Kidney (tissue), 14 donors: ENCODE data around the gene ARHGEF28. TPM values are rescaled to one million over a fixed set of nuclear protein-coding genes. Genes with fewer than 3 reads are reported as not detected.

Source experiments
- DNase-seq, 5 donors: peaks; one replicate each; pipeline ENCODE4 v3.0.0-alpha.2; 2013 to 2020
- FAIRE-seq: peaks from 2 replicates; lab custom pipeline; 2012; peaks lifted over from hg19 to GRCh38; lab: Jason Lieb, UNC
- H3K27ac ChIP-seq, 2 donors: one replicate each; pipeline ENCODE4 v1.7.0; 2013; ENCODE audit warnings: low read depth in 2 of 2, low read length in 2 of 2, inconsistent platforms in 1 of 2
- H3K27me3 ChIP-seq: one replicate; pipeline ENCODE4 v1.7.1; 2013; ENCODE audit warnings: low read length, inconsistent platforms; ENCODE audit not compliant: control insufficient read depth, insufficient read depth
- H3K36me3 ChIP-seq, 3 donors: one replicate each; pipeline versions ENCODE4 v1.7.0 to v1.7.1; 2013; ENCODE audit warnings: low read length in 3 of 3, control low read depth in 1 of 3, inconsistent platforms in 1 of 3; ENCODE audit not compliant: insufficient read depth in 3 of 3, control insufficient read depth in 2 of 3
- H3K4me1 ChIP-seq, 3 donors: one replicate each; pipeline versions ENCODE4 v1.7.0 to v1.7.1; 2013; ENCODE audit warnings: low read length in 3 of 3, inconsistent platforms in 1 of 3, low read depth in 1 of 3; ENCODE audit not compliant: control insufficient read depth in 2 of 3, insufficient read depth in 2 of 3
- H3K4me3 ChIP-seq, 3 donors: one replicate each; pipeline versions ENCODE4 v1.7.0 to v1.8.1; 2013; ENCODE audit warnings: low read length in 3 of 3, control low read depth in 1 of 3, inconsistent platforms in 1 of 3
- H3K9ac ChIP-seq, 3 donors: one replicate each; pipeline versions ENCODE4 v1.7.0 to v1.7.1; 2013; ENCODE audit warnings: low read length in 3 of 3, control low read depth in 1 of 3, inconsistent platforms in 1 of 3
- H3K9me3 ChIP-seq, 3 donors: one replicate each; pipeline versions ENCODE4 v1.7.0 to v1.7.1; 2013; ENCODE audit warnings: low read length in 3 of 3, control low read depth in 1 of 3, inconsistent platforms in 1 of 3; ENCODE audit not compliant: control insufficient read depth in 2 of 3, insufficient read depth in 1 of 3
- CTCF ChIP-seq: IDR thresholded peaks from 3 replicates; pipeline ENCODE4 v1.5.1; 2012; ENCODE audit warnings: mild to moderate bottlenecking, moderate library complexity, borderline replicate concordance; ENCODE audit not compliant: insufficient read depth; ENCODE audit errors: extremely low read depth
- intact Hi-C: fragments of 100-400 bp; cut with DNase I; formaldehyde crosslinking; loops from one replicate; pipeline ENCODE4 v1.11.1; 2022
- polyA plus RNA-seq: library from polyadenylated mRNA; stranded (reverse); fragments of 350-450 nt; fragmentation: Illumina TruSeq; extraction: RNeasy Lipid Tissue Mini Kit (QIAGEN cat#74804); gene quantifications from one replicate; pipeline ENCODE4 v1.2.3, GENCODE V29; 2014; ENCODE audit warnings: low read depth, low replicate concordance; ENCODE audit not compliant: insufficient read depth
- total RNA-seq: library from RNA; stranded (reverse); fragmentation: NEBNext Ultra II Directional; extraction: Animal tissue kit (Norgen Biotek cat#: 25700); gene quantifications from one replicate; pipeline ENCODE4 v1.2.1, GENCODE V29; 2021
- donor health status: control.
- donor health status: control.
- donor health status: control.
- donor health status: control.
- donor health status: control.
- donor health status: DM: yes; HTN: yes; CAD: no.
- donor health status: Normal renal cell carcinoma (clear cell type).

The ARHGEF28 gene
- total and polyA plus RNA-seq, 2 donors from 2014 or later = 21.9 to 66.3 TPM

- no peak for FAIRE-seq
- Histone ChIP-seq H3K4me1 (no peaks in the 10 kb centered on the region), H3K27me3 (no peaks in the 10 kb centered on the region), H3K36me3 (no peaks in the 10 kb centered on the region), H3K9me3 (no peaks in the 10 kb centered on the region), H3K4me3 (no peak overlapping the region), H3K9ac (no peak overlapping the region), H3K27ac (no peak overlapping the region)
- intact Hi-C loops = no loop called here
- TF ChIP-seq CTCF = no peak
- no peak for DNase-seq
These were observed 343.4 kb downstream of the ARHGEF28 start for GRCh38 chr5:73969195-73970036.

GRCh38 chr5:73971326-73971725 lies 345.3 kb downstream of the ARHGEF28 start:
- no peaks in the 10 kb centered on the region for H3K4me1 ChIP-seq
- no peak overlapping the region for H3K27ac ChIP-seq
- H3K27me3 ChIP-seq = no peaks in the 10 kb centered on the region
- intact Hi-C loops = no loop called here
- H3K4me3 ChIP-seq = no peak overlapping the region
- DNase-seq (peak in 2 of 5 donors; percentile 50 to 53), FAIRE-seq (no peak)
- TF ChIP-seq CTCF = no peak
- H3K9me3 ChIP-seq = no peaks in the 10 kb centered on the region
- H3K36me3 ChIP-seq = no peaks in the 10 kb centered on the region
- H3K9ac ChIP-seq = no peak overlapping the region

DNA sequence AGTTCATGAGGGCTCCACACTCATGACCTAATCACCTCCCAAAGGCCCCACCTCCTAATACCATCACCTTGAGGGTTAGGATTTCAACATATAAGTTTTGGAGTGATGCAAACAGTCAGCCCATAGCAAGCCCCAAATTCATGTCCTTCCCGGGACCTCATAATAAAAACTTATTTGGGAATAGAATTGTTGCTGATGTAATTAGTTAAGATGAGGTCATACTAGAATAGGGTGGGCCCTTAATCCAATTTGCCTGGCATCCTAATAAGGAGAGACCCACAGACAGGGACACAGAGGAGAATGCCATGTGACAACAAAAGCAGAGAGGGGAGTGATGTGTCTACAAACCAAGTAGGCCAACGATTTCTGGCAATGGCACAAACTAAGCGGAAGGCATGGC lies 347.1 kb downstream of the ARHGEF28 start:
- FAIRE-seq = no peak
- no peak for TF ChIP-seq CTCF
- no peak for DNase-seq
- Histone ChIP-seq H3K4me1 (no peaks in the 10 kb centered on the region), H3K36me3 (no peaks in the 10 kb centered on the region), H3K9ac (no peak overlapping the region), H3K27ac (no peak overlapping the region), H3K27me3 (no peaks in the 10 kb centered on the region), H3K9me3 (no peaks in the 10 kb centered on the region), H3K4me3 (no peak overlapping the region)
- intact Hi-C loops = no loop called here
